Astrocyte of the hippocampus (primary cell): ENCODE measurements around the gene TMEM141.
"Not testable (repeated sequence)": the region's sequence is repeated elsewhere in the genome, so short reads cannot be mapped to it uniquely, and the experiment has no call there.

Experiments
- DNase-seq: peaks from one replicate; pipeline ENCODE4 v3.0.0; 2011; ENCODE audit warnings: low read depth, low spot score

The TMEM141 gene

DNA sequence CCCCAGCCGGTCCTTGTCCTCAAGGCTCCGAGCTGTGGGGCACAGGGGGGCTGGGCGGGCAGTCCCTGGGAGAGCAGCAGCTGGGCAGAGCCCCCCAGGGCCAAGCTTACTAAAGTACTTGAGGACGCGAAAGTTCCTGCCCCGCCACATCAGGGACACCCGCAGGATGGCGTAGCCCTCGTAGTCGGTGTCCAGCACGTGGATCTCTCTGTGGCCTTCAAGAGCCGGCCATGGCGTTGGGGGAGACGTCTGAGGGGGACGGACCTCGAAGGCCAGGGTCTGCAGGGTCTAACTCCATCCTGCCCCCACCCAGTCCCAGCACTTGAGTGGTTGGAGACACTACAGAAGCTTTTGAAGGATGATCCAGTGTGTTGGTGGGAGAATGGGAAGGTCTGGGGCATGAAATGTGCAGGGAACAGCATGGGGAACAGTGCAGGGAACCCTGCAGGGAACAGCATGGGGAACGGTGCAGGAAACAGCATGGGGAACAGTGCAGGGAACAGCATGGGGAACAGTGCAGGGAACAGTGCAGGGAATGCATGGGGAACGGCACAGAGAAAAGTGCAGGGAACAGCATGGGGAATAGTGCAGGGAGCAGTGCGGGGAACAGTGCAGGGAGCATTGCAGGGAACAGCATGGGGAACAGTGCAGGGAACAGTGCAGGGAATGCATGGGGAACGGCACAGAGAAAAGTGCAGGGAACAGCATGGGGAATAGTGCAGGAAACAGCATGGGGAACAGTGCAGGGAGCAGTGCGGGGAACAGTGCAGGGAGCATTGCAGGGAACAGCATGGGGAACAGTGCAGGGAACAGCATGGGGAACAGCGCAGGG is 35.6 kb upstream of the TMEM141 start:
- DNase-seq = not testable (repeated sequence)

- DNase-seq = no peak
Observed at GRCh38 chr9:136756134-136756438, 35.1 kb upstream of the TMEM141 start.

GRCh38 chr9:136756836-136757235 is 34.3 kb upstream of the TMEM141 start:
- no peak for DNase-seq

DNA sequence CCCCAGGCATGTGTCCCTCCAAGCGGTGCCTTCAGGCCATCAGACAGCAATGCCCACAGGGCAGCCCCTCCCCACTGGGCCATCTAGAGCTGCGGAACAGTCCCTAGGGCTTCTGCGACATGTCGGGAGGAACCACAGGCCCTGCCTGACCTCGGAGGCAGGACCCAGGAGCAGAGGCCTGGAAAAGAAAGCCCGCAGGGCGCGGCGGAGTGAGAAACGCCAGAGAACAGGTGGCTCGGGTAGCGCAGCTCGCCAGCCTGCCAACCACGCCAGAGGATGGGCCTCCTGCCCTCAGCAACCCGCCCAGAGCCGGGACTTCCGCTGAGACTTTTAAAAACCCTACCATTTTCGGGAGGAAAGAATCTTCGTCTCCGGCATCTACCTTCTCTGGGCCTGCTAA is 33.8 kb upstream of the TMEM141 start:
- DNase-seq = no peak

DNA sequence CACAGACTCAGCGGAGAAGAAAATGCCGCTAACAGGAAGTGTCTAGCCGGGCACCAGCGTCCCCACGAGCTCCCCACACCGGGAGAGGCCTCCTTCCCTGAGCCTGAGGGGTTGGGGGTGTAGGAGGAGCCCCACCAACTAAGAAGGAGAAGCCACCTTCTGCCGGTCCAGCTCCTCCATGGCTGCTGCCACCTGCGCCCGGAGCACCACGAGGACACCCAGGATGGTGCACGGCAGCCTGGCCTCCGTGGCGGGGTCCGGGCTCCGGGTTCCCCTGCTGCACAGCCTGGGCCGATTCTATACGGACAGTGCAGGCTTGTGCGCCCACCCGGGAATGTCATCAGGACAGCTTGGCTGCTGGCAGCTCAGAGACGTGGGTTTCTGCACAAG is 33.4 kb upstream of the TMEM141 start:
- no peak for DNase-seq

DNA sequence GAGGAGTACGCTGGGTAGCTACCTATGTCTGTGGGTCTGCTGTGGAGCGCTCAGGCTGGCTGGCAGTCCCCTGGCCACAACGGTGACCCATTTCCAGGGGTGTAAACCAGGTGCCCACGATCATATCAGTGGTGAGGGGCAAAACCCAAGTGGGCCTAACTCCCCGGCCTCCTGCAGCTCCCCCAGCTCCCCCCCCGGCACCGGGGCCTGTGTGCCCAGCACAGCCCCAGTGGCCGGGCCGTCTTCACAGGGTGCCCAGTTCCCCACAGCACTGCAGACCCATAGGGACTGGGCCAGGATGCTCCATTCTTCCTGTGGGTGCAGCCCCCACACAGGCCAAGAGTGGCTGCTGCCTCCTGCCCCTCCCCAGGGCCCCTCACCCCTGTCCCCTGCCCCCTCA is 32.1 kb upstream of the TMEM141 start:
- no peak for DNase-seq

DNA sequence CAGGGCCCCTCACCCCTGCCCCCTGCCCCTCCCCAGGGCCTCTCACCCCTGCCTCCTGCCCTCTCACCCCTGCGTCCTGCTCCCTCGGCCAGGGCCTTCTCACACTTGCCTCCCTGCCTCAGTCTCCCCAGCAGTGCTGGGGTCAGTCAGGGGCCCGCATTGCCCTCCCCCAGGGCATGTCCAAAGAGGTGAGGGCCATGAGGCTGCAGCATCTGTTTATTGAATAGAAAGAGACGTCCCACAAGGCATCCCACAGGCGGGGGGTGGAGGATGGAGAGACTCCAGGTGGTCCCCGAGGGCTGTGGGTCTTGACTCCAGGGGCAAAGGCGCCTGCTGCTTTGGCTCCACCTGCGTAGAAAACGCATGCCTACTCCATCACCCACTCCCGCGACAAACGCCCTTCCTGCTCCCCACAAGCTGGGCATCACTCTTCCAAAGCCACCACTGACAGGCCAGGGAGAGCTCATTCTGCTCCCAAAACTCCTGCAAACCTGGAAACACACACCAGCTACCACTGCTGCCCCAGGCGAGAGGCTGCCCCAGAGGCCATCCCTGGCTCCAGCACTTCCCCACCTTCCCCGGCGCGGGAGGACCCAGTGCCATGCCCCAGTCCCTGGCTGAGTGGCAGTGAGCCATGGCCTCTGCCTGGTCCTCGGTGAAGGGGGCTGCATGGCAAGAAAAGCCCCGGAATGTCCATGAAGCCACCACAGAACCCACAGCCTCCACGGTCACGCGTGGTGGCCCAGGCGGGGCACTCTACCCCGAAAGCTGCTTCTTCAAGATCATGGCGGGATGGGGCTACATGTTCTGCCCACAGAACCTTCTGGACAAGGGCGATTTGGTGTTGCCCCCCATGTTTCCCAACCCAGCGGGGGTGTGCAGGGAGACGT is 31.5 kb upstream of the TMEM141 start:
- no peak for DNase-seq

DNA sequence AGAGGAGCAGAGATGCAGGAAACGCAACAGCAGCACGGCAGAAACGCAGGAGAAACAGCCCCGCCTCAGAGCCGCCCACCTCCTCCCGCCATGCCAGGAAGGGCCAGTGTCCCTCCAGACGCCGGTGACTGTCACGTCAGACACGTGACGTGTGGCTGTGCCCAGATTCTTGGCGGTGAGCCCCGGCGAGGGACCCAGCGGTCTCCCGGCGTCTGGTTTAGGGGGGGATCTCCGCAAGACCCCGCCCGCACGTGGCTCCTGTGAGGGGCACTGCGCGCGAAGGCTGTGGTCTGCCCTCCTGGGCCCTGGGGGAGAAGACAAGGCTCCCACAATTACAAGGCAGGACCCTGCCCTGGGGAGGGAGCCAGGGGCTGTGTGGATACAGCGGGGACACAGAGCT is 30.7 kb upstream of the TMEM141 start:
- DNase-seq = no peak

DNA sequence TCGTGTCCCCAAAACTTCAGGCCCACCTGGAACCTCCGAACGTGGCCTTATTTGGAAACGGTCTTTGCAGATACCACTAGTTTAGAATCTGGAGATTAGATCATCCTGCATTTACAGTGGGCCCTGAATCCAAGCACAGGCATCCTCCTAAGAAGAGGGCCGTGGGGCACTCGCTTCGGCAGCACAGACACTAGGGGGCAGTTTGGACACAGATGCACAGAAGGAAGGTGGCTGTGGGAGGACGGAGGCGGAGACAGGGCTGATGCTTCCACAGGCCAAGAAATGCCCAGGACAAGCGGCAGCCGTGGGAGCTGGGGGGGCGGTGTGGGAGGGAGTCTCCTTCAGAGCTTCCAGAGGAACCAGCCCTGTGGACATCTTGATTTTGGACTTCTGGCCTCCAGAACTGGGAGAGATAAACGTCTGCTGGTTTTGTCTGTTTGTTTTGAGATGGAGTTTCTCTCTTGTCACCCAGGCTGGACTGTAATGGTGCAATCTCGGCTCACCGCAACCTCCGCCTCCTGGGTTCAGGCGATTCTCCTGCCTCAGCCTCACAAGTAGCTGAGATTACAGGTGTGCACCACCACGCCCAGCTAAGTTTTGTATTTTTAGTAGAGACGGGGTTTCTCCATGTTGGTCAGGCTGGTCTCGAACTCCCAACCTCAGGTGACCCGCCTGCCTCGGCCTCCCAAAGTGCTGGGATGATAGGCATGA is 30.2 kb upstream of the TMEM141 start:
- DNase-seq = peak; percentile 78

DNA sequence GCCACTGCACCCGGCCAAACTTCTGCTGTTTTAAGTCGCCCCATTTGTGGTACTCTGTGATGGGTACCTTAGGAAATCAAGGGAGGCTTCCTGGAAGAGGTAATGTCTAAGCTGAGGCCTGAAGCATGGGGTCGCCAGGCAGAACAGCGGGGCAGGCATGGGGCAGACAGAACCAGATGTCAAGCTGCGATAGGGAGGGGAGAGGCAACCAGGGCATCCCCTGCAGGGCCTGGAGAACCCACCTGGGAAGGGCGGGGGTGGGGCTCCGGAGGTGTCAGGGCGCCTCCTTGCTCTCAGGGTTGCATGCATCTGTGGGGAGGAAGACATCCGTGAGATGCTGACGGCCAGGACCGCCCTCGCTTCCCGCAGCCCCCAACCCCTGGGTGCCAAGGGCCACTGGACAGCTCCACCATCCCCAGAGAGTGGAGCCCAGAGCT is 29.6 kb upstream of the TMEM141 start:
- no peak for DNase-seq

DNA sequence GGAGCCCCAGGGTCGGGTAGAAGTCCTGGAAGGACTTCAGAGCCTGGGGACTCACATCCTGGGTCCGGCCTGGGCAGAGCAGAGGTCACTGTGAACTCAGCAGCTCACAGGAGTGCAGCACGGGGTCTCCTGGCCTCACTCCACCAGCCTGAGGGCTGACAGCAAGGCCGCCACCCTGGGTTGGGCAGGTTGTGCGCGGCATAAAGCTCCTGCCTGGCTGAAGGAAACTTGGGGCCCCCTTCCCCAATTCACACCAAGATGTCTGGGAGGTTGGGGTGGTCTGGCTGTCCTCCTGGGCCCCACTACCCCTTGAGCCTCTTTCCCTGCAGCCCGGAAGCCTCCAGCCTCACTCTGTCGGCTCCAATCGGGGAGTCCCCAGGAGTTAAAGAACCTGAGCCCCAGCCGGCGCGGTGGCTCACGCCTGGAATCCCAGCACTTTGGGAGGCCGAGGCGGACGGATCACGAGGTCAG is 28.9 kb upstream of the TMEM141 start:
- DNase-seq = no peak

GRCh38 chr9:136762915-136763648 is 28.1 kb upstream of the TMEM141 start:
- DNase-seq = peak; percentile 44

DNA sequence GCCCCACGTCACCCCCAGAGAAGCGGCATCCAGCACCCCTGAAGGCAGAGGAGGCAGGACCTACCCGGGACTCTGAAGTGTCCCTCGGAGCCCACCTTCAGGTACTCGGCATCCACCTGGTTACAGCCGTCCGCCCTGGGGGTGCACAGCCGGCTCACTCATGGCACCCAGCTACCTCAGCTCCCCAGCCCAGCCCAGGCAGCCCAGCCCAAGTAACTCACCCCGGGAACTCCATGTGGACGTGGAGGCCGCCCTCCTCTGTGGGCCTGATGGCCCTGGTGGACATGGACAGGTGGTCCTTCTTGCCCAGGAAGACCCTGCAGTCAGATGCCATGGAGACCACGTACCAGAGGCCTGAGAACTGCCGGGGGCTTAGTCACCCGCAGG is 27.5 kb upstream of the TMEM141 start:
- DNase-seq = no peak

- no peak for DNase-seq
Observed at GRCh38 chr9:136764301-136764891, 26.7 kb upstream of the TMEM141 start, which contains the start of gene LCN15. LCN15 (minus strand) TSS chr9:136764518; CDS start chr9:136764488, 30 bp downstream.

GRCh38 chr9:136765041-136765440 is 26.1 kb upstream of the TMEM141 start:
- DNase-seq = no peak

- not testable (repeated sequence) for DNase-seq
Observed at GRCh38 chr9:136765745-136766409, 25.3 kb upstream of the TMEM141 start.

DNA sequence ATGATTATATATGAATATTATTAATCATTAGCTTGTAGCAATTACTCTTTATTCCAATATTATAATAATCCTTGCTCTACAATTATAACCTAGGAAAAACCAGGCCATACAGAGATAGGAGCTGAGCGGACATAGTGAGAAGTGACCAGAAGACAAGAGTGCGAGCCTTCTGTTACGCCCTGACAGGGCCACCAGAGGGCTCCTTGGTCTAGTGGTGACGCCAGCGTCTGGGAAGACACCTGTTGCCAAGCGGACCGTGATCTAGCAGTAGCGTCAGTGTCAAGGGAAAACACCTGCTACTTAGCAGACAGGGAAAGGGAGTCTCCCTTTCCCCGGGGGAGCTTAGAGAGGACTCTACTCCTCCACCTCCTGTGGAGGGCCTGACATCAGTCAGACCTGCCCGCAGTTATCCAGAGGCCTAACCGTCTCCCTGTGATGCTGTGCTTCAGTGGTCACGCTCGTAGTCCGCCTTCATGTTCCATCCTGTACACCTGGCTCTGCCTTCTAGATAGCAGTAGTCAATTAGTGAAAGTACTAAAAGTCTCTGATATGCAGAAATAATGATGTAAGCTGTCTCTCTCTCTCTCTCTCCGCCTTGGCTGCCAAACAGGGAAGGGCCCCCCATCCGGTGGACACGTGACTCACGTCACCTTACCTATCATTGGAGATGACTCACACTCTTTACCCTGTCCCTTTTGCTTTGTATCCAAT is 24.6 kb upstream of the TMEM141 start:
- peak; percentile 41 for DNase-seq

- peak; percentile 34 for DNase-seq
Observed at GRCh38 chr9:136769710-136770191, 21.4 kb upstream of the TMEM141 start.

DNA sequence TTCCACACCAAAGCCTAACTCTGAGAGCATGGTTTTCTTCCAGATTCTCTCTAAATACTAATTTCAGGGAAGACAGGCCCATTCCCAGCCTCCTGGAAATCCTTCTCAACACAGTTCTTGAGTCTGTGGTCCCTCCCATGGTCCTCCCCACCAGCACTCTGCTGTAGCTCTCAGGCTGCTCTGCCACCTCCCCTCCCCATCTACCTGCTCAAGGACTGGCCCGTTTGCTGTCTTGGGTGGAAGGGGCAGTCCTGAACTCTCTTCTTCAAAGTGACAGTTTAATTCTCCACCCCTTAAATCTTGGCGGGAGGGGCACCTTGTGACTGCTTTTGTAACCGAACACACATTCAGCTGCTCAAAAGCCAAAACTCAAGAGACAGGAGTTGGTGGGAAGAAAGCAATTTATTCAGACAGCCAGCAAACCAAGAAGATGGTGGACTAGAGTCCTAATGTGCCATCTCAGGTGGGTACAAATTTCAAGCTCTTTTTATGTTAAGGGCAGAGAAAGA is 19.2 kb upstream of the TMEM141 start:
- no peak for DNase-seq
